Measurements from ENCODE around the gene PLP1. TPM values are rescaled to one million over a fixed set of nuclear protein-coding genes. Genes with fewer than 3 reads are reported as not detected.
"Not testable (repeated sequence)": the region's sequence is repeated elsewhere in the genome, so short reads cannot be mapped to it uniquely, and the experiment has no call there.

The PLP1 gene
- total RNA-seq, 5 donors from 2014 or later (not counting 1 experiment from before 2014, with no cell fraction given), result not detected

DNA sequence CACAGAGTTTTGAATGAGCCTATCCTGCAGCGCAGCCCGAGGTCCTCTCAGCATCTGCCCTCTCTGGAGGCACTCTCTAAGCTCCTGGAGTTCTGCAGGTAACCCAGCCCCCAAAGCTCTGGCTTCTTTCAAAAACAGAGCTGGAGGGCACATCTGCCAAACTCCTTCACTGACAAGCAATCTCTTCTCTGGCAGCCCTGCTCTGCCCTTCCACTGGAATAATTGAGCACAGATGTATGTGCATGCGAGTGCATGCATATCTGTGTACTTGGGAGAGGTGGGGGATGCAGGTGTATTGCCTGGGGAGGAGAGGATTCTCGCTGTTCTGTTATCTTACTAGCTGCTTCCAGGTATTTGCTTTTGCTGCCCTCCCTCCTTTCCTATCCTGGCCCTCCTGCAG lies 22.2 kb upstream of the PLP1 start:
- Mint-ChIP-seq H3K27me3 (no peaks in the 10 kb centered on the region), H3K36me3 (no peaks in the 10 kb centered on the region), H3K4me1 (no peaks in the 10 kb centered on the region), H3K9me3 (peaks cover 0 to 7% (median 6%) of the 10 kb centered on the region in 3 donors), H3K4me3 (no peak overlapping the region), H3K27ac (no peak overlapping the region)
- POLR2A ChIA-PET, result no interaction called here
- no peak for ATAC-seq (replicated peaks in 1 of 4)
- no peak for DNase-seq
- Histone ChIP-seq H3K9me3 (no peaks in the 10 kb centered on the region), H3K4me3 (ENCODE audit: control insufficient read depth in 1 of 2, extremely low read depth in 1 of 2, low read length in 1 of 2) (no peak overlapping the region), H3K36me3 (ENCODE audit: control insufficient read depth in 2 of 2, extremely low read depth in 1 of 2, insufficient read depth in 1 of 2, low read length in 1 of 2) (no peaks in the 10 kb centered on the region), H3K27ac (ENCODE audit: low read length) (no peak overlapping the region), H3K4me1 (ENCODE audit: control insufficient read depth in 1 of 2, extremely low read depth in 1 of 2, insufficient read depth in 2 of 2, low read length in 2 of 2) (no peaks in the 10 kb centered on the region), H3K27me3 (replicated peaks in 1 of 2; ENCODE audit: control insufficient read depth in 2 of 2, extremely low read depth in 1 of 2, insufficient read depth in 2 of 2, low read length in 1 of 2) (no peaks in the 10 kb centered on the region)
- CTCF ChIA-PET, result interaction anchor here in 1 of 2 donors (0.6 kb wide), 1 partner anchor 536 kb away, joined by 4 read pairs; no protein-coding TSS in a partner anchor
- WGBS (ENCODE audit: insufficient coverage), result 89% methylated on average over 2 of the region's 4 CpGs

DNA sequence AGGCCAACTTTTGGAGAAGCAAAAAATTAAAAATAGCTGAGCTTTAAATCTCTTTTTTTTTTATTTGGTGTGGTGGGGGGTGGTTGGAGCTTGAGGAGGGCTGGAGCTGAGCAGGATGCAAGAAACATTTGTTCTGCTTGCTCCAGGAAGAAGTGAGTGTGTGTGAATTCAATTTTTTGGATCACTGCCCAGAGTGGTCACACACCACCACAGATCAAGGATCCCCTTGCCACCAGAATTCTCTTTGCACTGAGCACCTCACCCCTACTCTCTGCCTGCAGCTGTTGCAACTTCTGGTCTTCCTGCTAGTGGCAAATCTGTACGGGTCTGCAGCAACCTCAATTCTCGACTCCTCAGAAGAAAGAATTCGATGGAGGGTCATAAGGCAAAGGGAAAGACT lies 19.9 kb upstream of the PLP1 start:
- Histone ChIP-seq H3K27ac (ENCODE audit: low read length) (no peak overlapping the region), H3K27me3 (replicated peaks in 1 of 2; ENCODE audit: control insufficient read depth in 2 of 2, extremely low read depth in 1 of 2, insufficient read depth in 2 of 2, low read length in 1 of 2) (no peaks in the 10 kb centered on the region), H3K4me1 (ENCODE audit: control insufficient read depth in 1 of 2, extremely low read depth in 1 of 2, insufficient read depth in 2 of 2, low read length in 2 of 2) (no peaks in the 10 kb centered on the region), H3K9me3 (no peaks in the 10 kb centered on the region), H3K4me3 (ENCODE audit: control insufficient read depth in 1 of 2, extremely low read depth in 1 of 2, low read length in 1 of 2) (no peak overlapping the region), H3K36me3 (ENCODE audit: control insufficient read depth in 2 of 2, extremely low read depth in 1 of 2, insufficient read depth in 1 of 2, low read length in 1 of 2) (no peaks in the 10 kb centered on the region)
- no peak for ATAC-seq (replicated peaks in 1 of 4)
- Mint-ChIP-seq H3K27ac (no peak overlapping the region), H3K27me3 (no peaks in the 10 kb centered on the region), H3K36me3 (no peaks in the 10 kb centered on the region), H3K4me3 (no peak overlapping the region), H3K4me1 (no peaks in the 10 kb centered on the region), H3K9me3 (peaks cover 0 to 7% (median 6%) of the 10 kb centered on the region in 3 donors)
- 7% methylated on average over 2 of the region's 3 CpGs for WGBS (ENCODE audit: insufficient coverage)
- ChIA-PET CTCF (no interaction called here), POLR2A (no interaction called here)
- no peak for DNase-seq

DNA sequence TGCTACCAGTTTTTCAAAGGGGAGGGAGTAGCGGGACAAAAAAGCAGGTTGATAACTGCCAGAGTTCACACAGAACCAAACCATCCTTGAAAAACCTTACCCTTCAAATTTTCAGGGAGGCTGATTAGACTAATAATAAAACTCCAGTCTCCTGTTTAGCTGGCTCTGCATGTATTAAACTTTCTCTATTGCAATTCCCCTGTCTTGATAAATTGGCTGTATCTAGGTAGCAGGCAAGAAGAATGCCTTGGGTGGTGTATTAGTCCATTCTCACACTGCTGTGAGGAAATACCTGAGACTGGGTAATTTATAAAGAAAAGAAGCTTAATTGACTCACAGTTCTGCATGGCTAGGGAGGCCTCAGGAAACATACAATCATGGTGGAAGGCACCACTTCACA lies 18.1 kb upstream of the PLP1 start:
- H3K4me1 ChIP-seq (ENCODE audit: control insufficient read depth in 1 of 2, extremely low read depth in 1 of 2, insufficient read depth in 2 of 2, low read length in 2 of 2), result no peaks in the 10 kb centered on the region
- H3K27me3 ChIP-seq (replicated peaks in 1 of 2; ENCODE audit: control insufficient read depth in 2 of 2, extremely low read depth in 1 of 2, insufficient read depth in 2 of 2, low read length in 1 of 2), result no peaks in the 10 kb centered on the region
- no peaks in the 10 kb centered on the region for H3K9me3 ChIP-seq
- Mint-ChIP-seq H3K4me1 (no peaks in the 10 kb centered on the region), H3K9me3 (peaks cover 0 to 7% (median 6%) of the 10 kb centered on the region in 3 donors), H3K4me3 (no peak overlapping the region), H3K36me3 (no peaks in the 10 kb centered on the region), H3K27me3 (peaks cover 0 to 5% of the 10 kb centered on the region in 2 donors), H3K27ac (no peak overlapping the region)
- H3K36me3 ChIP-seq (ENCODE audit: control insufficient read depth in 2 of 2, extremely low read depth in 1 of 2, insufficient read depth in 1 of 2, low read length in 1 of 2), result no peaks in the 10 kb centered on the region
- CTCF ChIA-PET, result no interaction called here
- ATAC-seq (replicated peaks in 1 of 4), result no peak
- no CpG with 5 or more reads among the region's 1 CpG for WGBS (ENCODE audit: insufficient coverage)
- POLR2A ChIA-PET, result no interaction called here
- no peak overlapping the region for H3K4me3 ChIP-seq (ENCODE audit: control insufficient read depth in 1 of 2, extremely low read depth in 1 of 2, low read length in 1 of 2)
- DNase-seq, result no peak
- H3K27ac ChIP-seq (ENCODE audit: low read length), result no peak overlapping the region

DNA sequence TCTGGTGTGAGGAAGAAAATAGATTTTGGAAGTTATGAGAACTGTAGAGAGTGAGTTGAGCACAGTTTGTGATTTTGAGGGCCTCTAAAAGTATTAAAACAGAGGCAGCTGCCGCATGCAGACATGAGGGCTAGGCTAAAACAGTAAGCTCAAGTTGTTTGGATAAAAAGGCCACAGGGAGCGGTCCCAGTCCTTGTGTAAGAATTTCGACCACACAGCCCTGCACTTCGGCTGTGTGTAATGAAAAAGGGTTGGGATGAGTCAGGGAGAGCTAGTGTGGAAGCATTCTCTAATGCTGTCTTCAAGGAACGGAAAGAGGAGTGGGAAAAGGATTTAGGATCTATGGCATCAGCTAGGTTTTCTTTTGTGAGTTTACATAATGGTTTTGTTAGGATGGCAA lies 13.1 kb upstream of the PLP1 start:
- POLR2A ChIA-PET; CTCF ChIA-PET; H3K4me1 ChIP-seq (ENCODE audit: control insufficient read depth in 1 of 2, extremely low read depth in 1 of 2, insufficient read depth in 2 of 2, low read length in 2 of 2); ATAC-seq (replicated peaks in 1 of 4); H3K27ac ChIP-seq (ENCODE audit: low read length); H3K36me3 ChIP-seq (ENCODE audit: control insufficient read depth in 2 of 2, extremely low read depth in 1 of 2, insufficient read depth in 1 of 2, low read length in 1 of 2); H3K27me3 ChIP-seq (replicated peaks in 1 of 2; ENCODE audit: control insufficient read depth in 2 of 2, extremely low read depth in 1 of 2, insufficient read depth in 2 of 2, low read length in 1 of 2); H3K4me3 Mint-ChIP-seq; H3K4me3 ChIP-seq (ENCODE audit: control insufficient read depth in 1 of 2, extremely low read depth in 1 of 2, low read length in 1 of 2); H3K9me3 Mint-ChIP-seq; H3K36me3 Mint-ChIP-seq; H3K9me3 ChIP-seq; H3K27ac Mint-ChIP-seq; DNase-seq; H3K4me1 Mint-ChIP-seq: not testable (repeated sequence)
- H3K27me3 Mint-ChIP-seq, result peaks cover 0 to 14% of the 10 kb centered on the region in 2 donors
- WGBS (ENCODE audit: insufficient coverage), result 65% methylated on average over 3 of the region's 5 CpGs

DNA sequence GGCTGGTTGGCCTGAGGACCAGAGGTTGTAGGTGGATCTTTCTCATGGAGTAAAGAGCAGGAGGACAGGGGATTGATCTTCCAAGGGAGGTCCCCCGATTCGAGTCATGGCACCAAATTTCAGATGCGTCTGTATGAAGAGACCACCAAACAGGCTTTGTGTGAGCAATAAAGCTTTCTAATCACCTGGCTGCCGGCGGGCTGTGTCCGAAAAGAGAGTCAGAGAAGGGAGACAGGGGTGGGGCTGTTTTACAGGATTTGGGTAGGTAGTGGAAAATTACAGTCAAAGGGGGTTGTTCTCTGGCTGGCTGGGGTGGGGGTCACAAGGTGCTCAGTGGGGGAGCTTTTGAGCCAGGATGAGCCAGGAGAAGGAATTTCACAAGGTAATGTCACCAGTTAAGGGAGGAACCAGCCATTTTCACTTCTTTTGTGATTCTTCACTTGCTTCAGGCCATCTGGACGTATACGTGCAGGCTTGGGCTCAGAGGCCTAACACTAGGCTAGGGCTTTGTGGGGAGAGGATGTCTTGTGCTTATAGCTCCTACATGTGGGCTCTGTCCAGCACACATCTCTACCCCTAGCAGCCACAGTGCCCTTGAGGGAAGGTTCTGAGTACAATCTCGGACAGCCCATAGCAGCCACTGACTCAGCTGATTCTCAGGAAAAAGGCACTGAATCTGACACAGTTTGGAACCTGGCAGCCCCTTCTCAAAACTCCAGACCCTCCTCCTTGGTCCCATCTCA lies 9.7 kb upstream of the PLP1 start:
- H3K4me3 ChIP-seq (ENCODE audit: control insufficient read depth in 1 of 2, extremely low read depth in 1 of 2, low read length in 1 of 2); H3K36me3 ChIP-seq (ENCODE audit: control insufficient read depth in 2 of 2, extremely low read depth in 1 of 2, insufficient read depth in 1 of 2, low read length in 1 of 2); H3K4me1 ChIP-seq (ENCODE audit: control insufficient read depth in 1 of 2, extremely low read depth in 1 of 2, insufficient read depth in 2 of 2, low read length in 2 of 2); DNase-seq; H3K36me3 Mint-ChIP-seq; H3K4me1 Mint-ChIP-seq; H3K9me3 Mint-ChIP-seq; H3K4me3 Mint-ChIP-seq; H3K27ac ChIP-seq (ENCODE audit: low read length); H3K27me3 ChIP-seq (replicated peaks in 1 of 2; ENCODE audit: control insufficient read depth in 2 of 2, extremely low read depth in 1 of 2, insufficient read depth in 2 of 2, low read length in 1 of 2); CTCF ChIA-PET; POLR2A ChIA-PET; H3K9me3 ChIP-seq; ATAC-seq (replicated peaks in 1 of 4); H3K27ac Mint-ChIP-seq: not testable (repeated sequence)
- peaks cover 3 to 17% of the 10 kb centered on the region in 2 donors for H3K27me3 Mint-ChIP-seq
- WGBS (ENCODE audit: insufficient coverage), result no CpG with 5 or more reads among the region's 9 CpGs

DNA sequence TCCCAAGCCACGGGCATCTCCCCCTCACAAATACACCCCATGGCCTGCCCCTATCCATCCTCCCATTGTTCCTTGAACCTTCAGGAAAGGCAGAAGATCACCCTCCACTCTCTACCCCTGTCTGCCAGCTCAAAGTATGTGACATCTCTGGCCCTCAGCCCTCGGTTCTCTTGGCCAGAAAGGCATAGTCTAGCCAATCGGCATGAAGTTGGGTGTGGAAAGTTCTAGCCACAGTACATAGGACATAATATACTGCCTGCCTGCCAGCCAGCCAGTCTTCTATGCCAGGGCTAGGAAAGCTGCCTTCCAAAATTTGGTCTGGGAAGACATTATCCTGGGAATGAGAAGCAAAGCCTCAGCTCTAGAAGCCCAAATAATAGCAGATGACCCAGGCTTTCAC lies 3.2 kb upstream of the PLP1 start:
- Mint-ChIP-seq H3K27ac (no peak overlapping the region), H3K36me3 (no peaks in the 10 kb centered on the region), H3K27me3 (peaks cover 4 to 31% of the 10 kb centered on the region in 2 donors), H3K4me1 (no peaks in the 10 kb centered on the region), H3K4me3 (no peak overlapping the region), H3K9me3 (no peaks in the 10 kb centered on the region)
- H3K27ac ChIP-seq (ENCODE audit: low read length), result no peak overlapping the region
- WGBS (ENCODE audit: insufficient coverage), result no CpG with 5 or more reads among the region's 3 CpGs
- H3K9me3 ChIP-seq, result no peaks in the 10 kb centered on the region
- no peaks in the 10 kb centered on the region for H3K27me3 ChIP-seq (replicated peaks in 1 of 2; ENCODE audit: control insufficient read depth in 2 of 2, extremely low read depth in 1 of 2, insufficient read depth in 2 of 2, low read length in 1 of 2)
- POLR2A ChIA-PET, result no interaction called here
- ATAC-seq (replicated peaks in 1 of 4), result no peak
- CTCF ChIA-PET, result no interaction called here
- H3K36me3 ChIP-seq (ENCODE audit: control insufficient read depth in 2 of 2, extremely low read depth in 1 of 2, insufficient read depth in 1 of 2, low read length in 1 of 2), result no peaks in the 10 kb centered on the region
- H3K4me1 ChIP-seq (ENCODE audit: control insufficient read depth in 1 of 2, extremely low read depth in 1 of 2, insufficient read depth in 2 of 2, low read length in 2 of 2), result no peaks in the 10 kb centered on the region
- DNase-seq, result no peak
- no peak overlapping the region for H3K4me3 ChIP-seq (ENCODE audit: control insufficient read depth in 1 of 2, extremely low read depth in 1 of 2, low read length in 1 of 2)
